Body of pancreas (tissue), 4 donors: ENCODE data around the gene MTHFD1. TPM values are rescaled to one million over a fixed set of nuclear protein-coding genes. Genes with fewer than 3 reads are reported as not detected.

Experiments
- ATAC-seq: fragments of 150-250 bp; one replicate; pipeline ENCODE4 v1.9.1; 2016
- DNase-seq, 4 donors: peaks; one replicate each; pipeline ENCODE4 v3.0.0-alpha.2; 2019
- H3K27ac ChIP-seq, 4 donors: fragments of 200-600 bp; sonication (generic); 1 replicate in 3 of 4; 2 replicates in 1 of 4; pipeline versions ENCODE4 v1.5.1 to v1.6.1; 2016 to 2019; ENCODE audit warnings: mild to moderate bottlenecking in 1 of 4, mixed read lengths in 1 of 4, moderate library complexity in 1 of 4
- H3K27me3 ChIP-seq, 2 donors: fragments of 200-600 bp; sonication (generic); one replicate each; pipeline ENCODE4 v1.6.0; 2016; ENCODE audit warnings: mild to moderate bottlenecking in 1 of 2
- H3K36me3 ChIP-seq, 2 donors: fragments of 200-600 bp; sonication (generic); replicated peaks in 1 of 2; 2 replicates each; pipeline ENCODE4 v1.5.1; 2016; ENCODE audit warnings: low read depth in 2 of 2; ENCODE audit not compliant: insufficient read depth in 1 of 2
- H3K4me1 ChIP-seq: fragments of 200-600 bp; sonication (generic); one replicate; pipeline ENCODE4 v1.6.0; 2016
- H3K4me3 ChIP-seq, 2 donors: fragments of 200-600 bp; sonication (generic); 1 replicate in 1 of 2; 2 replicates in 1 of 2; pipeline ENCODE4 v1.5.1; 2016 to 2019
- H3K9me3 ChIP-seq, 3 donors: fragments of 200-600 bp; sonication (generic); 1 replicate in 2 of 3; 2 replicates in 1 of 3; pipeline ENCODE4 v1.5.1; 2016
- CTCF ChIP-seq, 7 experiments: fragments of 450-650 bp in 4 of 7; fragments of 200-600 bp in 3 of 7; sonication (generic) in 3 of 7; IDR thresholded peaks; one replicate each; pipeline ENCODE4 v1.5.1; 2016 to 2019; ENCODE audit warnings: antibody characterized with exemption in 7 of 7
- POLR2A ChIP-seq, 3 donors: fragments of 450-650 bp; IDR thresholded peaks; one replicate each; pipeline ENCODE4 v1.6.1; 2016; ENCODE audit warnings: antibody characterized with exemption in 3 of 3, mild to moderate bottlenecking in 2 of 3
- WGBS, 2 donors: methylation state at CpG; one replicate each; pipeline ENCODE4 v1.1.5; 2017; 5-methylcytosine and 5-hydroxymethylcytosine counted together
- intact Hi-C: fragments of 100-400 bp; cut with DNase I; formaldehyde crosslinking; loops from one replicate; pipeline ENCODE4 v1.15.1; 2023
- total RNA-seq, 2 donors: library from RNA; depleted of rRNA; stranded (reverse); fragments of >200 nt; gene quantifications; one replicate each; pipeline ENCODE4 v1.1.0, GENCODE V29; 2016

The MTHFD1 gene
- total RNA-seq, 2 donors from 2014 or later: 20.2 to 29.3 TPM

GRCh38 chr14:64495252-64495651, 107.1 kb downstream of the MTHFD1 start:
- H3K4me1 ChIP-seq: peaks cover 4% of the 10 kb centered on the region
- H3K9me3 ChIP-seq: no peaks in the 10 kb centered on the region
- no peaks in the 10 kb centered on the region for H3K27me3 ChIP-seq
- DNase-seq (no peak), ATAC-seq (no peak)
- no peak overlapping the region for H3K27ac ChIP-seq
- TF ChIP-seq CTCF (IDR thresholded peaks at IDR 0.05) (no peak), POLR2A (IDR thresholded peaks at IDR 0.05) (no peak)
- H3K36me3 ChIP-seq: peaks cover 0 to 2% of the 10 kb centered on the region in 2 donors
- intact Hi-C loops: no loop called here
- no peak overlapping the region for H3K4me3 ChIP-seq

- DNase-seq: no peak
- H3K9me3 ChIP-seq: no peaks in the 10 kb centered on the region
- no peak overlapping the region for H3K27ac ChIP-seq
- no peak overlapping the region for H3K4me3 ChIP-seq
- no peak for ATAC-seq
- no peak for TF ChIP-seq CTCF (IDR thresholded peaks at IDR 0.05)
- TF ChIP-seq POLR2A (IDR thresholded peaks at IDR 0.05): no peak
- no peaks in the 10 kb centered on the region for H3K36me3 ChIP-seq
- intact Hi-C loops: no loop called here
- peaks cover 18% of the 10 kb centered on the region for H3K4me1 ChIP-seq
- no peaks in the 10 kb centered on the region for H3K27me3 ChIP-seq
Measured at GRCh38 chr14:64496764-64497163, 108.6 kb downstream of the MTHFD1 start.

GRCh38 chr14:64500088-64500487, 111.9 kb downstream of the MTHFD1 start:
- ATAC-seq (no peak), DNase-seq (no peak)
- Histone ChIP-seq H3K36me3 (no peaks in the 10 kb centered on the region), H3K27ac (no peak overlapping the region), H3K27me3 (no peaks in the 10 kb centered on the region), H3K4me3 (no peak overlapping the region), H3K9me3 (no peaks in the 10 kb centered on the region), H3K4me1 (peaks cover 30% of the 10 kb centered on the region)
- TF ChIP-seq CTCF (IDR thresholded peaks at IDR 0.05) (no peak), POLR2A (IDR thresholded peaks at IDR 0.05) (no peak)
- intact Hi-C loops: no loop called here
- WGBS, 2 donors: 86 to 92% methylated on average over 1 of the region's 1 CpG

GRCh38 chr14:64501411-64502171, 113.4 kb downstream of the MTHFD1 start:
- peak overlapping the region; percentile 32 to 100 (median 99) for H3K27ac ChIP-seq
- intact Hi-C loops: no loop called here
- H3K4me3 ChIP-seq: no peak overlapping the region
- H3K27me3 ChIP-seq: no peaks in the 10 kb centered on the region
- no peaks in the 10 kb centered on the region for H3K36me3 ChIP-seq
- DNase-seq (peak; percentile 46 to 64 (median 56)), ATAC-seq (no peak)
- H3K4me1 ChIP-seq: peaks cover 40% of the 10 kb centered on the region
- WGBS, 2 donors: 38% methylated on average over 8 of the region's 8 CpGs
- H3K9me3 ChIP-seq: no peaks in the 10 kb centered on the region
- TF ChIP-seq CTCF (IDR thresholded peaks at IDR 0.05): peak in 2 of 7 experiments; percentile 12 to 15
- peak in 2 of 3 donors; percentile 25 to 35 for TF ChIP-seq POLR2A (IDR thresholded peaks at IDR 0.05)

GRCh38 chr14:64502456-64502855, 114.3 kb downstream of the MTHFD1 start:
- H3K36me3 ChIP-seq: no peaks in the 10 kb centered on the region
- peaks cover 49% of the 10 kb centered on the region for H3K4me1 ChIP-seq
- intact Hi-C loops: no loop called here
- ATAC-seq: no peak
- no peak for DNase-seq
- peak overlapping the region in 1 of 2 donors; percentile 36 for H3K4me3 ChIP-seq
- peak overlapping the region; percentile 99 to 100 (median 100) for H3K27ac ChIP-seq
- TF ChIP-seq CTCF (IDR thresholded peaks at IDR 0.05) (no peak), POLR2A (IDR thresholded peaks at IDR 0.05) (no peak)
- no peaks in the 10 kb centered on the region for H3K27me3 ChIP-seq
- 37 to 41% methylated on average over 6 of the region's 6 CpGs for WGBS, 2 donors
- H3K9me3 ChIP-seq: no peaks in the 10 kb centered on the region
